Smooth muscle cell (in vitro differentiated cells): ENCODE measurements around the gene ZNF407. TPM values are rescaled to one million over a fixed set of nuclear protein-coding genes. Genes with fewer than 3 reads are reported as not detected.

ENCODE experiments used
- DNase-seq: peaks from one replicate; lab custom pipeline; 2025; ENCODE audit not compliant: unreplicated experiment; lab: John Stamatoyannopoulos, UW
- H2AFZ ChIP-seq: fragments of 200-600 bp; sonication (generic); 2 replicates; pipeline ENCODE4 v1.6.0; 2016; ENCODE audit warnings: antibody characterized with exemption, low read depth, mild to moderate bottlenecking
- H3F3A ChIP-seq: fragments of 200-600 bp; sonication (generic); 2 replicates; pipeline ENCODE4 v1.6.0; 2017; ENCODE audit warnings: antibody characterized with exemption, low read depth
- H3K27ac ChIP-seq: fragments of 200-600 bp; sonication (generic); 2 replicates; pipeline ENCODE4 v1.5.1; 2016; ENCODE audit warnings: low read depth, mild to moderate bottlenecking
- H3K27me3 ChIP-seq: fragments of 200-600 bp; sonication (generic); 2 replicates; pipeline ENCODE4 v1.6.1; 2016; ENCODE audit warnings: low read depth, mild to moderate bottlenecking
- H3K36me3 ChIP-seq: fragments of 200-600 bp; sonication (generic); 2 replicates; pipeline ENCODE4 v1.5.1; 2016; ENCODE audit warnings: low read depth
- H3K4me1 ChIP-seq: fragments of 200-600 bp; sonication (generic); 2 replicates; pipeline ENCODE4 v1.5.1; 2016; ENCODE audit warnings: low read depth
- H3K4me2 ChIP-seq: fragments of 200-600 bp; sonication (generic); 2 replicates; pipeline ENCODE4 v1.6.0; 2016; ENCODE audit warnings: mild to moderate bottlenecking
- H3K4me3 ChIP-seq: fragments of 200-600 bp; sonication (generic); 2 replicates; pipeline ENCODE4 v1.5.1; 2016; ENCODE audit warnings: mild to moderate bottlenecking
- H3K79me2 ChIP-seq: fragments of 200-600 bp; sonication (generic); 2 replicates; pipeline ENCODE4 v1.6.0; 2016; ENCODE audit warnings: low read depth, mild to moderate bottlenecking
- H3K9ac ChIP-seq: fragments of 200-600 bp; sonication (generic); 2 replicates; pipeline ENCODE4 v1.6.0; 2016; ENCODE audit warnings: low read depth
- H3K9me3 ChIP-seq: fragments of 200-600 bp; sonication (generic); replicated peaks from 2 replicates; pipeline ENCODE4 v1.5.1; 2016; ENCODE audit warnings: low read depth
- H4K20me1 ChIP-seq: fragments of 200-600 bp; sonication (generic); 2 replicates; pipeline ENCODE4 v1.6.0; 2016; ENCODE audit warnings: low read depth
- WGBS: methylation state at CpG from one replicate; pipeline ENCODE4 v1.1.7; 2016; ENCODE audit warnings: low lambda C conversion rate; 5-methylcytosine and 5-hydroxymethylcytosine counted together
- polyA plus RNA-seq: library from polyadenylated mRNA; unstranded; fragments of >200 nt; fragmentation: Nextera tagmentation; extraction: Ambion mirVana; gene quantifications from 2 replicates; pipeline ENCODE4 v1.2.1, GENCODE V29; 2016
- total RNA-seq: library from RNA; depleted of rRNA; stranded (reverse); fragments of >200 nt; gene quantifications from 2 replicates; pipeline ENCODE4 v1.2.3, GENCODE V29; 2014
- TF ChIP-seq, protein P1 (sequence below): fragments of 200-600 bp; sonication (generic); IDR thresholded peaks from 2 replicates; pipeline ENCODE4 v1.5.1; 2017; ENCODE audit warnings: borderline replicate concordance, mild to moderate bottlenecking, antibody characterized with exemption; ENCODE audit not compliant: insufficient read depth, poor library complexity, severe bottlenecking

ZNF407 gene
- total and polyA plus RNA-seq, 2 experiments from 2014 or later: 4.5 to 11.5 TPM

DNA sequence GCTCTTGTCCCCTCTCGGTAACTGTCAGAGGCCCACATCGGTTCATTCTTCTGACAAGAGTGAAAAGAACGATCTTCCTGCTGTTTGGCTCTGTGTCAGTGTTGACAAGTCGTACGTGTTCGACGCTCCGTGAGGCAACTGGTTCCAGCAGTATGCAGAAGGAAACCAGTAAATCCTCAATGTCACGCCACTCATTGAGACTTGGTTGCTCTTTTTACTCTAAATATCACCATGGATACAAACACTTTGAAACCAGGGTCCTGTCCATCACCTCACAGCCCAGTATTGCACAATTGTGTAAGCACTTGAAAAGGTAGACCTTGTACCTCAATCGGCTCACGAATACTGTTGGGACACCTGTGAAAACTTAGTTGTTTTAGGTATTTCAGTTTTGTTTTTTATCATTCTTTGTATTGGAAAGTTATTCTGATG, 136.4 kb downstream of the ZNF407 start:
- Histone ChIP-seq H4K20me1 (no peaks in the 10 kb centered on the region), H3K9me3 (no peaks in the 10 kb centered on the region), H3K79me2 (no peaks in the 10 kb centered on the region), H3K4me2 (no peak overlapping the region), H3K36me3 (no peaks in the 10 kb centered on the region), H3K27me3 (no peaks in the 10 kb centered on the region), H2AFZ (no peak overlapping the region), H3K4me3 (no peak overlapping the region), H3F3A (no peaks in the 10 kb centered on the region), H3K9ac (no peak overlapping the region), H3K4me1 (no peaks in the 10 kb centered on the region), H3K27ac (no peak overlapping the region)
- WGBS: 84% methylated on average over 11 of the region's 11 CpGs
- TF ChIP-seq, protein P1, sequence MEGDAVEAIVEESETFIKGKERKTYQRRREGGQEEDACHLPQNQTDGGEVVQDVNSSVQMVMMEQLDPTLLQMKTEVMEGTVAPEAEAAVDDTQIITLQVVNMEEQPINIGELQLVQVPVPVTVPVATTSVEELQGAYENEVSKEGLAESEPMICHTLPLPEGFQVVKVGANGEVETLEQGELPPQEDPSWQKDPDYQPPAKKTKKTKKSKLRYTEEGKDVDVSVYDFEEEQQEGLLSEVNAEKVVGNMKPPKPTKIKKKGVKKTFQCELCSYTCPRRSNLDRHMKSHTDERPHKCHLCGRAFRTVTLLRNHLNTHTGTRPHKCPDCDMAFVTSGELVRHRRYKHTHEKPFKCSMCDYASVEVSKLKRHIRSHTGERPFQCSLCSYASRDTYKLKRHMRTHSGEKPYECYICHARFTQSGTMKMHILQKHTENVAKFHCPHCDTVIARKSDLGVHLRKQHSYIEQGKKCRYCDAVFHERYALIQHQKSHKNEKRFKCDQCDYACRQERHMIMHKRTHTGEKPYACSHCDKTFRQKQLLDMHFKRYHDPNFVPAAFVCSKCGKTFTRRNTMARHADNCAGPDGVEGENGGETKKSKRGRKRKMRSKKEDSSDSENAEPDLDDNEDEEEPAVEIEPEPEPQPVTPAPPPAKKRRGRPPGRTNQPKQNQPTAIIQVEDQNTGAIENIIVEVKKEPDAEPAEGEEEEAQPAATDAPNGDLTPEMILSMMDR: no peak
- DNase-seq: no peak

DNA sequence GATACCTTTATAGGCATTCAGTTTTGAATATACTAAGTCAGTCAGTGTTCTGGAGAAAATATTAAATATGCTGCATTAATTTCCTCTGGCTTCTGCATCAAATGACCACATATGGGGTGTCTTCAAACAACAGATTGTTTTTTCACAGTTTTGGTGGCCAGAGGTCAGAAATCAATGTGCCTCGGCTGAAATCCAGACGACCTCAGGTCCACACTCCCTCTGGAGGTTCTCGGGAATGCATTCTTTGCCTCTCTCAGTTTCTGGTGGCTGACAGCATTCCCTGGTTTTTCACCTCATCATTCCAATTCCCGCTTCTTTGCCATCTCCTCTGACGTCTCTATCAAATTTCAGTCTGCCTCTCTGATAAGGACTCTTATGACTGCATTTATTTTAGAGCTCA, 142.3 kb downstream of the ZNF407 start:
- TF ChIP-seq, protein P1: no peak
- 76% methylated on average over 5 of the region's 5 CpGs for WGBS
- Histone ChIP-seq H3K36me3 (no peaks in the 10 kb centered on the region), H3K9me3 (no peaks in the 10 kb centered on the region), H3K4me2 (no peak overlapping the region), H3K27me3 (no peaks in the 10 kb centered on the region), H3K27ac (no peak overlapping the region), H3K4me1 (no peaks in the 10 kb centered on the region), H3K4me3 (no peak overlapping the region), H3K79me2 (no peaks in the 10 kb centered on the region), H3F3A (no peaks in the 10 kb centered on the region), H2AFZ (no peak overlapping the region), H3K9ac (no peak overlapping the region), H4K20me1 (no peaks in the 10 kb centered on the region)
- no peak for DNase-seq

DNA sequence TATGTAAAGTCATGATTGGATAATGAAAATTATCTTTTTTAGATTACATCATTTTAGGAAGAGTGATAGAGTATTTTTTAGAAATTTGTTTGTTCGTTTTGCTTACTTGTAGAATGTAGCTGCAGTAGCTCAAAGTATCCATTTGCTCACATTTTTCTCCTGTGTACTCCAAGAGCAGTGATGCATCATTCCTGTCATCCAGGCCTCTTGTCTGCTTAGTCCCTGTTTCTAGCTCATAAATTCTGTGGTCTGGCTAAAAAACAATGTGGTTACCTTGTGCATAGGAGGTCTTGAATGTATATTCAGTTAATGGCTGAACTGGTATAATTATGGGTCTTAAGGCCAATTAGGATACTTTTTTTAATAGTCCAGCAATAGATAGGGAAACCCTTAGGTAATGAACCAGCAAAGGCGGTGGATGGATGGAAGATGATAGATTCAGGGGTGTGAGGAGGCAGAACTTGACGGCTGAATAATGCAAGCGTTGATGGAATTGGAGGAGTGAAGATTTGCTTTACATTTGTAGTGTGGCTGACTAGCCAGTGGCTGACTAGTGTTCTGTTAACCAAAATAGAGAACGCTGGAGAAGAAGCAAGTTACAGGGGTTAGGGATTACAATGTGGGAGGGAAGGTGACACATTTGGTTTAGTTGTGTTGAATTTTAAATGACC, 145.0 kb downstream of the ZNF407 start:
- H3K27me3 ChIP-seq: no peaks in the 10 kb centered on the region
- no peaks in the 10 kb centered on the region for H4K20me1 ChIP-seq
- no peaks in the 10 kb centered on the region for H3K4me1 ChIP-seq
- no peaks in the 10 kb centered on the region for H3K9me3 ChIP-seq
- H3K79me2 ChIP-seq: no peaks in the 10 kb centered on the region
- DNase-seq: no peak
- TF ChIP-seq, protein P1: no peak
- no peak overlapping the region for H3K4me2 ChIP-seq
- peaks cover 8% of the 10 kb centered on the region for H3F3A ChIP-seq
- peak overlapping the region; percentile 13 for H3K27ac ChIP-seq
- H3K36me3 ChIP-seq: no peaks in the 10 kb centered on the region
- WGBS: 65% methylated on average over 5 of the region's 5 CpGs
- H3K4me3 ChIP-seq: no peak overlapping the region
- no peak overlapping the region for H2AFZ ChIP-seq
- H3K9ac ChIP-seq: no peak overlapping the region

DNA sequence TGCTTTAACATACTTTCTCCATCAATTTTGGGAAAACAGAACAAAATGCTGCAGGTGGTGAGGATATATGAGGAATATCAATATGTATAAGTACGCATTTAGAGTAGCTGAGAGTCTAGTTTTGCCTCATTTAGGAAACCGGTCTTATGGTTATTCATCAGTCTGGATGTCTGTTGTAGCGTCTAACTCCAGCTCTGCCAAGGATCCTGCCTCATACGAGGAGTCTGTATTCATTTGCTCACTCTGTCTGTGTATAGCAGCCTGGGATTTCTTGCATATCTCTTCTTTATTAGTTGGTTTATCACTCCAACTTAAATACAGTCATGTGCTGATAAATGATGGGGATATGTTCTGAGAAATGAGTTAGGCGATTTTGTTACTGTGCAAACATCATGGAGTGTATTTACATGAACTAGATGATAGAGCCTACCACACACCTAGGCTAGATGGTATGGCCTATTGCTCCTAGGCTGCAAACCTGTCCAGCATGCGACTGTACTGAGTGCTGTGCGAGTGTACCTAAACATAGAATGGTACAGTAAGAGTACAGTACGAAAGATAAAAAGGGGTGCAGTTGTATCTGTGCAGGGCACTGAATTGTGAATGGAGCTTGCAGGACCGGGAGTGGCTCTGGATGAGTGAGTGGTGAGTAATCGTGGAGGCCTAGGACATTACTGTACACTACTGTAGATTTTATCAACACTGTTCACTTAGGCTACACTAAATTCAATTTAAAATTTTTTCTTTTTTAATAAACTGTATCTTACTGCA, 148.1 kb downstream of the ZNF407 start:
- WGBS: 44% methylated on average over 10 of the region's 10 CpGs
- no peak overlapping the region for H3K4me3 ChIP-seq
- no peak overlapping the region for H2AFZ ChIP-seq
- H3K27me3 ChIP-seq: no peaks in the 10 kb centered on the region
- H3K9me3 ChIP-seq: no peaks in the 10 kb centered on the region
- TF ChIP-seq, protein P1: no peak
- H3K27ac ChIP-seq: peak overlapping the region; percentile 68
- H3K4me2 ChIP-seq: peak overlapping the region; percentile 77
- H3K9ac ChIP-seq: no peak overlapping the region
- no peaks in the 10 kb centered on the region for H4K20me1 ChIP-seq
- peaks cover 8% of the 10 kb centered on the region for H3F3A ChIP-seq
- no peak for DNase-seq
- H3K4me1 ChIP-seq: no peaks in the 10 kb centered on the region
- H3K36me3 ChIP-seq: no peaks in the 10 kb centered on the region
- H3K79me2 ChIP-seq: no peaks in the 10 kb centered on the region
